A673 (cell line): Measurements from ENCODE around the gene AKR1D1. TPM values are rescaled to one million over a fixed set of nuclear protein-coding genes. Genes with fewer than 3 reads are reported as not detected.
"Not testable (repeated sequence)": the region's sequence is repeated elsewhere in the genome, so short reads cannot be mapped to it uniquely, and the experiment has no call there.

ENCODE experiments used
- BruUV-seq: library from RNA; stranded (reverse); fragments of 400-500 nt; replicated peaks from 2 replicates; lab custom pipeline; 2021; lab: Mats Ljungman, UMichigan
- CTCF ChIA-PET: fragments of 300-600 bp; sonication (Branson Sonifier 250); formaldehyde crosslinking; loops from one replicate; lab custom pipeline; 2022; ENCODE audit warnings: antibody characterized with exemption; lab: Charles Lee
- POLR2A ChIA-PET: fragments of 300-600 bp; sonication (Branson Sonifier 250); formaldehyde crosslinking; loops from one replicate; lab custom pipeline; 2022; ENCODE audit warnings: antibody characterized with exemption; ENCODE audit not compliant: low non-redundant PET; lab: Charles Lee
- DNase-seq: peaks from one replicate; pipeline ENCODE4 v3.0.0-alpha.2; 2015; ENCODE audit warnings: low spot score
- H3K27ac ChIP-seq: fragments of 200-600 bp; sonication (generic); 2 replicates; pipeline ENCODE4 v1.5.1; 2016; ENCODE audit warnings: mixed run types, low read depth, mild to moderate bottlenecking, mixed read lengths, antibody characterized with exemption, low read length; ENCODE audit not compliant: poor library complexity, severe bottlenecking
- H3K27me3 ChIP-seq: fragments of 200-600 bp; sonication (generic); replicated peaks from 2 replicates; pipeline ENCODE4 v1.6.1; 2017; ENCODE audit warnings: mixed run types, low read depth, mild to moderate bottlenecking, mixed read lengths, antibody characterized with exemption, low read length; ENCODE audit not compliant: insufficient read depth, poor library complexity
- H3K36me3 ChIP-seq: fragments of 200-600 bp; sonication (generic); 2 replicates; pipeline ENCODE4 v1.6.1; 2016; ENCODE audit warnings: mixed run types, mild to moderate bottlenecking, mixed read lengths, antibody characterized with exemption, low read length; ENCODE audit not compliant: insufficient read depth, poor library complexity, severe bottlenecking
- H3K4me1 ChIP-seq: fragments of 200-600 bp; sonication (generic); 2 replicates; pipeline ENCODE4 v1.6.1; 2017; ENCODE audit warnings: mixed run types, mild to moderate bottlenecking, mixed read lengths, antibody characterized with exemption, low read length; ENCODE audit not compliant: insufficient read depth, poor library complexity, severe bottlenecking
- H3K4me3 ChIP-seq: fragments of 200-600 bp; sonication (generic); 2 replicates; pipeline ENCODE4 v1.5.1; 2016; ENCODE audit warnings: low read depth, mixed run types, mild to moderate bottlenecking, mixed read lengths, low read length; ENCODE audit not compliant: poor library complexity, severe bottlenecking
- H3K9me3 ChIP-seq: fragments of 200-600 bp; sonication (generic); 2 replicates; pipeline ENCODE4 v1.6.1; 2016; ENCODE audit warnings: mixed run types, low read depth, mild to moderate bottlenecking, mixed read lengths, antibody characterized with exemption, low read length; ENCODE audit not compliant: poor library complexity, severe bottlenecking
- CTCF ChIP-seq: fragments of 300-800, 200-600 bp; sonication (generic); conservative IDR thresholded peaks from 2 replicates; pipeline ENCODE4 v1.5.1; 2017; ENCODE audit warnings: low read depth, mild to moderate bottlenecking, antibody characterized with exemption, low read length, moderate library complexity, mixed read lengths
- EZH2 ChIP-seq: fragments of 200-600 bp; sonication (generic); IDR thresholded peaks from 2 replicates; pipeline ENCODE4 v1.6.1; 2017; ENCODE audit warnings: borderline replicate concordance, low read depth, mild to moderate bottlenecking, mixed read lengths, antibody characterized with exemption, low read length; ENCODE audit not compliant: poor library complexity, severe bottlenecking
- intact Hi-C: fragments of 100-400 bp; cut with micrococcal nuclease; formaldehyde crosslinking; loops from one replicate; pipeline ENCODE4 v1.10.0; 2022; ENCODE audit not compliant: unreplicated experiment
- total RNA-seq: library from RNA; stranded (reverse); gene quantifications from 2 replicates; pipeline ENCODE4 v1.2.3, GENCODE V29; 2021

The AKR1D1 gene
- total RNA-seq, 1 experiment from 2014 or later, result not detected

- ChIA-PET POLR2A (no interaction called here), CTCF (no interaction called here)
- Histone ChIP-seq H3K27ac (no peak overlapping the region), H3K4me1 (no peaks in the 10 kb centered on the region), H3K27me3 (no peaks in the 10 kb centered on the region), H3K36me3 (no peaks in the 10 kb centered on the region), H3K9me3 (peaks cover 14% of the 10 kb centered on the region), H3K4me3 (no peak overlapping the region)
- TF ChIP-seq EZH2 (no peak), CTCF (no peak)
- DNase-seq, result no peak
- intact Hi-C loops, result no loop called here
- no TSS peak for BruUV-seq
These were observed 43.5 kb upstream of the AKR1D1 start for GRCh38 chr7:138032770-138033169.

DNA sequence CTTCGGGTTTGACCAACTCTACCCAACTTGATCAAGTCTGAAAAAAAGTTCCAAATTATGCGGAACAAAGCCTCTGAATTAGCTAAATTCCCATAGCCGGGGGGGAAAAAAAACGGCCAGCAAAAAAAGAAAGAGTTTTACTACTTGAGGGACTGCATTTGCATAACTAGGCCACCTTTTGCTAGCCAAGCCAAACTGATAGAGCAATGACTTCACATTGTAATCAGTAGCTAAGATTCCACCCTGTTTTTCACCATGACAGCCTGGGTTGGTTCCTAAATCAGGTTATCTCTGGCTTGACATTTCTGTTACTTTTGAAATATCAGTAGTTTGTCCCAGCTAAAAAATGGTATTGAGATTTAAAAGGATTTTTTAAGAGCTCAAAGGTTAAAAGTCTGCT is 43.0 kb upstream of the AKR1D1 start:
- Histone ChIP-seq H3K9me3 (peaks cover 14% of the 10 kb centered on the region), H3K27ac (no peak overlapping the region), H3K4me3 (no peak overlapping the region), H3K36me3 (no peaks in the 10 kb centered on the region), H3K4me1 (no peaks in the 10 kb centered on the region), H3K27me3 (no peaks in the 10 kb centered on the region)
- ChIA-PET POLR2A (no interaction called here), CTCF (no interaction called here)
- DNase-seq, result no peak
- intact Hi-C loops, result no loop called here
- no TSS peak for BruUV-seq
- TF ChIP-seq EZH2 (no peak), CTCF (no peak)

DNA sequence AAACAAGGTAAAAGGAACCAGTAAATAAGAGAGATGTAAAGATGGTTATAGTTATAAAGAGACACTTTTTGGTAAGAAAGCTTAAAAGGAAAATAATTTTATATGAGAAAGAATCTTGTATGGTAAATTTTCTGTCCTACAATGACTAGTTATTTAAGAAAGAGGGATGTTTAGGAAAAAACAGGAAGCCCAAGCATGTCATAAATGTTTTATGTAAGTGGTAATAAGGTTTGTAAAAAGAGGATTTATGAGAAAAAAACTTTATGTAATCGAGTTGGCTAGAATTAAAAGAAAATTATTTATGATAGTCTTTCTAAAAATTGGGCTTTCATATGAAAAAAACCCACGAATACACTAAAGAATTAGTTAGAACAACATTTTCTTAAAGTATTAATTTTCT is 40.1 kb upstream of the AKR1D1 start:
- Histone ChIP-seq H3K4me3 (no peak overlapping the region), H3K9me3 (peaks cover 14% of the 10 kb centered on the region), H3K27me3 (no peaks in the 10 kb centered on the region), H3K4me1 (no peaks in the 10 kb centered on the region), H3K27ac (no peak overlapping the region), H3K36me3 (no peaks in the 10 kb centered on the region)
- no peak for DNase-seq
- no TSS peak for BruUV-seq
- intact Hi-C loops, result no loop called here
- POLR2A ChIA-PET, result no interaction called here
- TF ChIP-seq CTCF (no peak), EZH2 (no peak)
- CTCF ChIA-PET, result no interaction called here

GRCh38 chr7:138040063-138040462 is 36.2 kb upstream of the AKR1D1 start:
- H3K36me3 ChIP-seq, DNase-seq, H3K27ac ChIP-seq, POLR2A ChIA-PET, H3K27me3 ChIP-seq, H3K4me3 ChIP-seq, H3K4me1 ChIP-seq, intact Hi-C loops, BruUV-seq, CTCF ChIA-PET: not testable (repeated sequence)
- peaks cover 14% of the 10 kb centered on the region for H3K9me3 ChIP-seq
